ENCODE results near the gene ELL.

DNA sequence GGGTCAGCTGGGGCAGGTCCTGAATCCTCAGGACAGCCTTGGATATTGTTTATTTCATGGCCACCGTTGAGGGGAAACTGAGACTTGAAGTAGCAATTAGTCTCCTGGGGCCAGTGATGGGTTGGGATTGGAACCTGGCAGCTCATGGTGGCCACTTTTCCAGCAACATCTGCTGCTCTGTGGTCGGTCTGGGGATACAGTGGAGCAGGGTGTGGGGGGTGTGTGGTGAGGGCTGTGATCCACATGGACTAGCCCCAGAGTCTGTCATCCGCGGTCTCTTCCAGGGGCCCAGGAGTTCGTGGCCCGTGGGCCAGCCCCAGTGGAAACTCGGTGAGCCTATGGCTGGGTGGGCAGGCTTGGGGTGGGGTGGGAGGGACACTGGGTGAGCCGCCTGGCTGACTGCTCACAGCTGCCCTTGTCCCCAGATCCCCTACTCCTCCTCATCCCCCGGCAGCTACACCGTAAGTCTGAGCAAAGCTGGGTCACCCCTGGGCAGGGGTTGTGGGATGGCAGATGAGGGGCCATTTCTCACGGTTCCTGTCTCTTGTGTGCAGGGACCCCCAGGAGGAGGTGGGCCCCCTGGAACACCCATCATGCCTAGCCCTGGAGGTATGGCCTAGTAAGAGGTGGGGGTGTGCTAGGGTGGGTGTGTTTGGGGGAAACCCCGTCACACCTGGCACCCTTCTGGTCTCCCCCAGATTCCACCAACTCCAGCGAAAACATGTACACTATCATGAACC, 89.4 kb downstream of the ELL start:
- TF ChIP-seq, protein P1, sequence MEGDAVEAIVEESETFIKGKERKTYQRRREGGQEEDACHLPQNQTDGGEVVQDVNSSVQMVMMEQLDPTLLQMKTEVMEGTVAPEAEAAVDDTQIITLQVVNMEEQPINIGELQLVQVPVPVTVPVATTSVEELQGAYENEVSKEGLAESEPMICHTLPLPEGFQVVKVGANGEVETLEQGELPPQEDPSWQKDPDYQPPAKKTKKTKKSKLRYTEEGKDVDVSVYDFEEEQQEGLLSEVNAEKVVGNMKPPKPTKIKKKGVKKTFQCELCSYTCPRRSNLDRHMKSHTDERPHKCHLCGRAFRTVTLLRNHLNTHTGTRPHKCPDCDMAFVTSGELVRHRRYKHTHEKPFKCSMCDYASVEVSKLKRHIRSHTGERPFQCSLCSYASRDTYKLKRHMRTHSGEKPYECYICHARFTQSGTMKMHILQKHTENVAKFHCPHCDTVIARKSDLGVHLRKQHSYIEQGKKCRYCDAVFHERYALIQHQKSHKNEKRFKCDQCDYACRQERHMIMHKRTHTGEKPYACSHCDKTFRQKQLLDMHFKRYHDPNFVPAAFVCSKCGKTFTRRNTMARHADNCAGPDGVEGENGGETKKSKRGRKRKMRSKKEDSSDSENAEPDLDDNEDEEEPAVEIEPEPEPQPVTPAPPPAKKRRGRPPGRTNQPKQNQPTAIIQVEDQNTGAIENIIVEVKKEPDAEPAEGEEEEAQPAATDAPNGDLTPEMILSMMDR (IDR thresholded peaks at IDR 0.05): no peak
- no peak for TF ChIP-seq POLR2A (IDR thresholded peaks at IDR 0.05)

Data from esophagus squamous epithelium (tissue), 4 donors.